Heart right ventricle (tissue), 16 donors: ENCODE data around the gene CRTC1. TPM values are rescaled to one million over a fixed set of nuclear protein-coding genes. Genes with fewer than 3 reads are reported as not detected.

Experiments used
- ATAC-seq, 8 donors: fragments of 200-7000 bp; cut with Tn5 transposase; one replicate each; pipeline ENCODE4 v1.9.1; 2020; ENCODE audit warnings: mild to moderate bottlenecking in 8 of 8, moderate library complexity in 8 of 8, moderate number of reproducible peaks in 1 of 8
- DNase-seq, 2 donors: peaks; one replicate each; pipeline ENCODE4 v3.0.0-alpha.2; 2020
- H3K27ac ChIP-seq, 10 donors: fragments of 200-600 bp; sonication (generic) in 2 of 10; one replicate each; pipeline versions ENCODE4 v1.5.0 to v1.8.0; 2020 to 2022; ENCODE audit warnings: mild to moderate bottlenecking in 3 of 10
- H3K27me3 ChIP-seq, 7 donors: fragments of 200-600 bp; one replicate each; pipeline ENCODE4 v1.8.0; 2021 to 2022; ENCODE audit warnings: mild to moderate bottlenecking in 2 of 7
- H3K36me3 ChIP-seq, 9 donors: fragments of 200-600 bp; sonication (generic) in 1 of 9; one replicate each; pipeline versions ENCODE4 v1.5.0 to v1.8.0; 2020 to 2022; ENCODE audit warnings: mild to moderate bottlenecking in 2 of 9
- H3K4me1 ChIP-seq, 9 donors: fragments of 200-600 bp; sonication (generic) in 1 of 9; one replicate each; pipeline versions ENCODE4 v1.5.0 to v1.8.0; 2020 to 2022; ENCODE audit warnings: mild to moderate bottlenecking in 4 of 9
- H3K4me3 ChIP-seq, 10 donors: fragments of 200-600 bp; sonication (generic) in 2 of 10; one replicate each; pipeline versions ENCODE4 v1.5.0 to v1.8.0; 2020 to 2022; ENCODE audit warnings: mild to moderate bottlenecking in 7 of 10, moderate library complexity in 2 of 10
- H3K9me3 ChIP-seq, 11 donors: fragments of 200-600 bp in 10 of 11; sonication (generic) in 2 of 11; one replicate each; pipeline versions ENCODE4 v1.5.0 to v1.8.0; 2013 to 2022; ENCODE audit warnings: mild to moderate bottlenecking in 2 of 11, control low read depth in 1 of 11, moderate library complexity in 1 of 11
- WGBS, 2 donors: extraction: QIAGEN DNeasy Blood & Tissue Kit; methylation state at CpG; one replicate each; pipeline ENCODE4 v1.1.7; 2013; ENCODE audit warnings: inconsistent platforms in 1 of 2; 5-methylcytosine and 5-hydroxymethylcytosine counted together
- intact Hi-C, 10 donors: fragments of 100-400 bp; cut with DNase I; formaldehyde crosslinking; loops; one replicate each; pipeline versions ENCODE4 v1.11.1 to v1.14.2; 2022
- polyA plus RNA-seq, 2 donors: library from polyadenylated mRNA; stranded (reverse); fragments of 200-250 nt; gene quantifications; one replicate each; pipeline ENCODE4 v1.2.3, GENCODE V29; 2013
- total RNA-seq, 10 donors: library from RNA; stranded (reverse); fragmentation: NEBNext Ultra II Directional in 3 of 10; extraction: Animal tissue kit (Norgen Biotek cat#: 25700) in 3 of 10; gene quantifications; one replicate each; pipeline versions ENCODE4 v1.2.1 to v1.2.4, GENCODE V29; 2021 to 2023
- TF ChIP-seq, protein P1 (sequence below), 9 donors: fragments of 200-600 bp; sonication (generic) in 2 of 9; IDR thresholded peaks; one replicate each; pipeline versions ENCODE4 v1.5.0 to v1.8.0; 2021 to 2022; ENCODE audit warnings: antibody characterized with exemption in 9 of 9, mild to moderate bottlenecking in 5 of 9, moderate library complexity in 1 of 9
- donor health status: Arrhythmogenic right ventricular cardiomyopathy.
- donor health status: ischemic (EF 13 %, LVEDD 7.1; RV severe dilation, severe dysfunction).
- donor health status: healthy with polysubstance abuse.
- donor health status: DM: no; HTN: yes; CAD: no.
- donor health status: DM: no; HTN: no; CAD: no.
- donor health status: ischemic (EF 25% LVEDD 6.9; RV normal size, moderate dysfunction).
- donor health status: ischemic (EF 25% LVEDD 5.7; RV mildly dilated, moderate dysfunction).
- donor health status: healthy.
- donor health status: DM: yes; HTN: yes; CAD: no.
- donor health status: Ischemic cardiomyopathy.
- donor health status: ischemic (EF 35%, LVEDD 5.7; RV mildly dilated, moderate dysfunction).
- donor health status: nonischemic (EF 11% LVEDD 7.7; RV severe dilation, severe dysfunction).
- donor health status: DM: yes; HTN: yes; CAD: no.
- donor health status: PGD.
- donor health status: ischemic (EF 29% LVEDD 5.4; RV normal size, mild dysfunction).
- donor health status: nonischemic (EF 23%, LVEDD 6.1; RV moderate dilation, normal function).

The CRTC1 gene
- total and polyA plus RNA-seq, 12 donors = 3.2 to 11.8 (median 9.1) TPM

DNA sequence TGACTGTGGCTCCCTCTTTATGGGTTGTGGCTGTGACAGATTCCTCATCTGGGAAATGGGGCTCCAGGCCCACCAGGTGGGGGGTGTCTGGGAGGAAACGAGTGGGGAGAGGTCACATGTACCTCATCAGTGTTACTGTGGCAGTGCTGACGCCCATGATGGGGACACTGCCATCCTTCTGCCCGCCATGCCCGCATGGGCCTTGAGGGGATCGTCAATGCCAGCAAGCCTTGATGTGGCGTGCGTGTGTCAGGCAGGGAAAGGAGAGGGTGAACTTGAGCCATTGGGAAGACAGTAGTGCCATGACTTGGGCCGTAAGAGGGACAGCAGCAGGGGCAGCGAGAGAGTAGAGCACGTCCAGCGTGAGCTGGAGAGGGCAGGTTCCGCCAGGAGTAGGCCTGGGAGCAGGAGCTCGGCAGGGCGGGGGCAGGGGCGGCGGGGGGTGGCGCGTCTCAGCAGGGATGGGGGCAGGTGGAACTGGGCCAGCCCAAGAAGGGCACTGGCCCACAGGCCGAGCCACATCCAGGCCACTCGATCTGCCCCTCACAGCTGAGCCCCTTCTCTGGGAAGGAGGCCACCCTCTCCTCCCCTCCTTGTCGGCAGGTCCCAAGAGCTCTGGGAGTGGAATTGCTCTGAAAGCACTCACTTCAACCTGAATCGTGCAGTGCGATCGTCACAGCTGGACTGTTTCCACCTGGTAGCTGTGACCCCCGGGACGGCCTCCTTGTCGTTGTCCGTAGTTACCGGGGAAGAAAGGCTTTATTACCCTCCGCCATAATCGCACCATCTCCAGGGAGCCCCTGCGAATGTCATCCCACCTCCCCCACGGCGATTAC, 36.7 kb upstream of the CRTC1 start:
- H3K9me3 ChIP-seq = no peaks in the 10 kb centered on the region
- no peak for ATAC-seq
- DNase-seq = no peak
- intact Hi-C loops = no loop called here
- no peaks in the 10 kb centered on the region for H3K27me3 ChIP-seq
- no peak overlapping the region for H3K4me3 ChIP-seq
- TF ChIP-seq, protein P1, sequence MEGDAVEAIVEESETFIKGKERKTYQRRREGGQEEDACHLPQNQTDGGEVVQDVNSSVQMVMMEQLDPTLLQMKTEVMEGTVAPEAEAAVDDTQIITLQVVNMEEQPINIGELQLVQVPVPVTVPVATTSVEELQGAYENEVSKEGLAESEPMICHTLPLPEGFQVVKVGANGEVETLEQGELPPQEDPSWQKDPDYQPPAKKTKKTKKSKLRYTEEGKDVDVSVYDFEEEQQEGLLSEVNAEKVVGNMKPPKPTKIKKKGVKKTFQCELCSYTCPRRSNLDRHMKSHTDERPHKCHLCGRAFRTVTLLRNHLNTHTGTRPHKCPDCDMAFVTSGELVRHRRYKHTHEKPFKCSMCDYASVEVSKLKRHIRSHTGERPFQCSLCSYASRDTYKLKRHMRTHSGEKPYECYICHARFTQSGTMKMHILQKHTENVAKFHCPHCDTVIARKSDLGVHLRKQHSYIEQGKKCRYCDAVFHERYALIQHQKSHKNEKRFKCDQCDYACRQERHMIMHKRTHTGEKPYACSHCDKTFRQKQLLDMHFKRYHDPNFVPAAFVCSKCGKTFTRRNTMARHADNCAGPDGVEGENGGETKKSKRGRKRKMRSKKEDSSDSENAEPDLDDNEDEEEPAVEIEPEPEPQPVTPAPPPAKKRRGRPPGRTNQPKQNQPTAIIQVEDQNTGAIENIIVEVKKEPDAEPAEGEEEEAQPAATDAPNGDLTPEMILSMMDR (IDR thresholded peaks at IDR 0.05) = no peak
- no peak overlapping the region for H3K27ac ChIP-seq
- WGBS, 2 donors = 93 to 94% methylated on average over 33 to 34 of the region's 34 CpGs
- peaks cover 15 to 58% (median 39%) of the 10 kb centered on the region in 9 donors for H3K4me1 ChIP-seq
- no peaks in the 10 kb centered on the region for H3K36me3 ChIP-seq

DNA sequence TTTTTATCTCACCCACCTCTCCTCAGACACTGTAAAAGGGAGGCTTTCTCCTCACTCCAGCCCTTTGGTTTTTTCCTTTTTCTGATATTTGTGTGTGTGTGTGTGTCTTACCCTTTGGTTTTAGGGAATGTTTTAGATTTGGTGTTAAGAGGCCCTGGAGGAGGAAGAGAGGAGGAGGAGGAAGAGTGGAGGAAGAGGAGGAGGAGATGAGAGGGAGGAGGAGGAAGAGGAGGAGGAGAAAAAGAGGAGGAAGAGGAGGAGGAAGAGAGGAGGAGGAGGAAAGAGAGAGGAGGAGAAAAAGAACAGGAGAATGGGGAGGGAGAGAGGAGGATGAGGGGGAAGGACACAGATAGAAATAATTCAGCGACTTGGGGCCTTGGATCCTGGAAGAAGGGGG, 36.1 kb upstream of the CRTC1 start:
- TF ChIP-seq, protein P1 (IDR thresholded peaks at IDR 0.05) = no peak
- intact Hi-C loops = no loop called here
- no peaks in the 10 kb centered on the region for H3K9me3 ChIP-seq
- no peak overlapping the region for H3K4me3 ChIP-seq
- no peaks in the 10 kb centered on the region for H3K36me3 ChIP-seq
- ATAC-seq (no peak), DNase-seq (no peak)
- no peaks in the 10 kb centered on the region for H3K27me3 ChIP-seq
- peak overlapping the region in 3 of 10 donors; percentile 87 to 97 (median 94) for H3K27ac ChIP-seq
- H3K4me1 ChIP-seq = peaks cover 15 to 63% (median 44%) of the 10 kb centered on the region in 9 donors
- WGBS, 2 donors = 77 to 80% methylated on average over 1 of the region's 1 CpG

DNA sequence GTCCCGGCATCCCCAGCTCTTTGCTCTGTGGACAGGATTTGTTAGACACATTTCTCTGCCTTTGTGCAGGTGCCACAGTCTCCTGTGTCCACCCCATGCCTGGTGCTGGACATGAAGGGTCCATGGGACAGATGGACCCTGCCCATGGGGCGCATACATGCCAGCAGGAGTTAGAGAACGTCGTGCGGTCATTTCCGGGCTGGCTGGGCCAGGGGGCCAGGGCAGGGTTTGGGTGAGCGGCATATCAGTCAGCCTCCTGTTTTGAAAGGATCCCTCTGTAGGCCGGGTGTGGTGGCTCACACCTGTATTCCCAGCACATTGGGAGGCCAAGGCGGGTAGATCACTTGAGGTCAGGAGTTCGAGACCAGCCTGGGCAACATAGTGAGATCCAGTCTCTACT, 35.7 kb upstream of the CRTC1 start:
- no peak for ATAC-seq
- Histone ChIP-seq H3K4me3 (no peak overlapping the region), H3K27ac (peak overlapping the region in 5 of 10 donors; percentile 87 to 97 (median 94)), H3K36me3 (no peaks in the 10 kb centered on the region), H3K9me3 (no peaks in the 10 kb centered on the region), H3K27me3 (no peaks in the 10 kb centered on the region), H3K4me1 (peaks cover 15 to 63% (median 44%) of the 10 kb centered on the region in 9 donors)
- TF ChIP-seq, protein P1 (IDR thresholded peaks at IDR 0.05) = no peak
- DNase-seq = no peak
- WGBS, 2 donors = 95 to 96% methylated on average over 10 of the region's 10 CpGs
- intact Hi-C loops = no loop called here

DNA sequence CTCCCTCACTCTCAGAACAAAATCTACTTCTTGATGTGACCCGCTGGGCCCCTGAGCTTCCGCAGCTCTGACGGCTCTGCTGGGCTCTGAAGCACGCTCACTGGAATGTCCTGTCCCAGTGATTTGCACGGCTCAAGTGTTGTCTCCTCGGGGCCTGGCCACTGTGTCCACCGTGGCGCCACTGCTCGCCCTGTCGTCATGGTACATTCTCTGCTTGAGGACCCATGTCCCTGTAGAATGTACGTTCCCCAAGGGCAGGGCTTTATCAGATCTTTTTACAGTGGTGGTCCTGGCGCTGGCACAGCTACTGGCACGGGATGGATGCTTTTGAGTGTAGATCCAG, 34.5 kb upstream of the CRTC1 start:
- ATAC-seq (peak in 1 of 8 donors; percentile 40), DNase-seq (no peak)
- no peaks in the 10 kb centered on the region for H3K36me3 ChIP-seq
- 52 to 55% methylated on average over 13 of the region's 13 CpGs for WGBS, 2 donors
- H3K9me3 ChIP-seq = no peaks in the 10 kb centered on the region
- TF ChIP-seq, protein P1 (IDR thresholded peaks at IDR 0.05) = no peak
- H3K27ac ChIP-seq = peak overlapping the region; percentile 70 to 97 (median 88)
- intact Hi-C loops = no loop called here
- peak overlapping the region in 7 of 10 donors; percentile 15 to 40 (median 34) for H3K4me3 ChIP-seq
- no peaks in the 10 kb centered on the region for H3K27me3 ChIP-seq
- peaks cover 15 to 63% (median 44%) of the 10 kb centered on the region in 9 donors for H3K4me1 ChIP-seq
